GM12878 (cell line): Measurements from ENCODE around the gene TRIB2. TPM values are rescaled to one million over a fixed set of nuclear protein-coding genes. Genes with fewer than 3 reads are reported as not detected.

Experiments
- ATAC-seq: fragments of 200-7000 bp; cut with Tn5 transposase; 3 replicates; pipeline ENCODE4 v1.9.1; 2020; ENCODE audit warnings: mild to moderate bottlenecking, moderate library complexity
- BruUV-seq: library from RNA; stranded (reverse); fragments of 400-500 nt; replicated peaks from 2 replicates; lab custom pipeline; 2021; lab: Mats Ljungman, UMichigan
- CTCF ChIA-PET: fragments of 300-600 bp; sonication (Branson Sonifier 250); formaldehyde crosslinking; extraction: SDS; loops from one replicate; lab custom pipeline; 2021; ENCODE audit warnings: inconsistent platforms; lab: Yijun Ruan, JAX
- POLR2A ChIA-PET: fragments of 350-600 bp; formaldehyde crosslinking; extraction: SDS; loops from one replicate; lab custom pipeline; 2021; ENCODE audit warnings: inconsistent platforms; lab: Charles Lee
- RAD21 ChIA-PET: fragments of 300-600 bp; sonication (Branson Sonifier 250); formaldehyde crosslinking; loops from one replicate; lab custom pipeline; 2023; ENCODE audit warnings: antibody characterized with exemption; ENCODE audit not compliant: unreplicated experiment; lab: Charles Lee
- SMC1A ChIA-PET: fragments of 300-600 bp; sonication (Branson Sonifier 250); formaldehyde crosslinking; loops from one replicate; lab custom pipeline; 2023; ENCODE audit not compliant: unreplicated experiment, uncharacterized antibody; lab: Charles Lee
- DNase-seq: peaks from one replicate; pipeline ENCODE4 v3.0.0-alpha.2; 2011; ENCODE audit warnings: low read depth, low spot score
- FAIRE-seq: peaks from 3 replicates; lab custom pipeline; 2011; peaks lifted over from hg19 to GRCh38; lab: Jason Lieb, UNC
- H2AFZ ChIP-seq: 2 replicates; pipeline ENCODE4 v1.6.0; 2011; ENCODE audit warnings: low read depth, low read length, control low read depth; ENCODE audit not compliant: control insufficient read depth
- H3K27ac ChIP-seq: 2 replicates; pipeline ENCODE4 v1.5.1; 2011; ENCODE audit warnings: control low read depth; ENCODE audit not compliant: control insufficient read depth, insufficient read depth
- H3K27me3 ChIP-seq, 2 experiments: replicated peaks in 1 of 2; 2 replicates each; pipeline versions ENCODE4 v1.6.0 to v1.6.1; 2011; ENCODE audit warnings: low read length in 1 of 2; ENCODE audit not compliant: control insufficient read depth in 2 of 2, insufficient read depth in 2 of 2
- H3K36me3 ChIP-seq, 2 experiments: 2 replicates each; pipeline ENCODE4 v1.5.1; 2011; ENCODE audit warnings: low read length in 1 of 2; ENCODE audit not compliant: control insufficient read depth in 2 of 2, insufficient read depth in 2 of 2
- H3K4me1 ChIP-seq: 2 replicates; pipeline ENCODE4 v1.6.1; 2011; ENCODE audit warnings: mild to moderate bottlenecking, low read length, moderate library complexity, mixed read lengths; ENCODE audit not compliant: control insufficient read depth, insufficient read depth
- H3K4me2 ChIP-seq: 2 replicates; pipeline ENCODE4 v1.6.0; 2011; ENCODE audit warnings: control low read depth; ENCODE audit not compliant: control insufficient read depth, insufficient read depth
- H3K4me3 ChIP-seq: fragments of 200-600 bp; sonication (generic); 2 replicates; pipeline ENCODE4 v1.5.1; 2016
- H3K79me2 ChIP-seq: 2 replicates; pipeline ENCODE4 v1.6.0; 2011; ENCODE audit warnings: low read length; ENCODE audit not compliant: control insufficient read depth, insufficient read depth
- H3K9ac ChIP-seq: 2 replicates; pipeline ENCODE4 v1.8.0; 2011; ENCODE audit warnings: low read length, control low read depth, mixed read lengths; ENCODE audit not compliant: control insufficient read depth, insufficient read depth
- H3K9me3 ChIP-seq: replicated peaks from 3 replicates; pipeline ENCODE4 v1.5.1; 2011; ENCODE audit warnings: mild to moderate bottlenecking, low read length; ENCODE audit not compliant: control insufficient read depth, insufficient read depth
- H4K20me1 ChIP-seq: 2 replicates; pipeline ENCODE4 v1.6.0; 2011; ENCODE audit not compliant: control insufficient read depth, insufficient read depth
- KDM1A ChIP-seq: fragments of 200-600 bp; sonication (generic); IDR thresholded peaks from 2 replicates; pipeline ENCODE4 v1.6.1; 2016; ENCODE audit warnings: borderline replicate concordance
- RB1 ChIP-seq: fragments of 450-650 bp; formaldehyde crosslinking; IDR thresholded peaks from 2 replicates; pipeline ENCODE4 v1.6.1; 2017; ENCODE audit warnings: mild to moderate bottlenecking, borderline replicate concordance
- RCOR1 ChIP-seq: conservative IDR thresholded peaks from 2 replicates; pipeline ENCODE4 v1.6.1; 2012; ENCODE audit warnings: low read depth, low read length, improper control_type of control experiment
- SP1 ChIP-seq: IDR thresholded peaks from one replicate; pipeline ENCODE4 v1.6.1; 2011; ENCODE audit warnings: low read depth, low read length
- TARDBP ChIP-seq: IDR thresholded peaks from 2 replicates; pipeline ENCODE4 v1.6.1; 2016; ENCODE audit warnings: borderline replicate concordance
- WRNIP1 ChIP-seq: IDR thresholded peaks from 2 replicates; pipeline ENCODE4 v1.6.1; 2011; ENCODE audit warnings: low read depth, low read length, improper control_type of control experiment, borderline replicate concordance
- ZSCAN29 ChIP-seq: fragments of 450-650 bp; IDR thresholded peaks from 2 replicates; pipeline ENCODE4 v1.6.1; 2017; ENCODE audit warnings: mild to moderate bottlenecking, moderate library complexity
- WGBS: methylation state at CpG from one replicate; pipeline ENCODE4 v1.1.6; 2016; ENCODE audit warnings: low lambda C conversion rate; ENCODE audit not compliant: insufficient replicate concordance, insufficient coverage; ENCODE audit errors: missing lambda C conversion rate; 5-methylcytosine and 5-hydroxymethylcytosine counted together
- in situ Hi-C: fragments of 300-500 bp; cut with MboI; formaldehyde crosslinking; loops from 9 replicates; pipeline ENCODE4 v1.14.3; 2018; ENCODE audit warnings: mixed read lengths
- intact Hi-C: fragments of 100-400 bp; cut with micrococcal nuclease; formaldehyde crosslinking; loops from one replicate; pipeline ENCODE4 v1.14.2; 2022; ENCODE audit not compliant: unreplicated experiment
- polyA plus RNA-seq, 11 experiments: library from polyadenylated mRNA; depleted of rRNA in 4 of 11; unstranded in 6 of 11; stranded (reverse) in 5 of 11; fragments of >200 nt; fragmentation: Nextera tagmentation in 4 of 11; fragmentation: Illumina TruSeq in 1 of 11; extraction: Ambion mirVana in 4 of 11; extraction: Trizol in 1 of 11; gene quantifications; 1 replicate in 1 of 11; 2 replicates in 10 of 11; pipeline versions ENCODE4 v1.2.1 to v1.2.3, GENCODE V29; 2011 to 2016; ENCODE audit warnings: inconsistent platforms in 2 of 11, missing spikeins in 2 of 11, low read depth in 1 of 11
- total RNA-seq, 4 experiments: library from RNA; depleted of rRNA in 3 of 4; stranded (reverse); fragments of >200 nt in 3 of 4; fragmentation: Illumina TruSeq in 1 of 4; extraction: Trizol in 1 of 4; gene quantifications; 2 replicates each; pipeline versions ENCODE4 v1.2.1 to v1.2.3, GENCODE V29; 2013 to 2021
- TF ChIP-seq, protein P1 (sequence below): IDR thresholded peaks from 2 replicates; pipeline ENCODE4 v1.6.1; 2011; ENCODE audit warnings: low read depth, low read length, improper control_type of control experiment, borderline replicate concordance
- TF ChIP-seq, protein P2 (sequence below): fragments of 450-650 bp; IDR thresholded peaks from 2 replicates; pipeline ENCODE4 v1.6.1; 2017; ENCODE audit warnings: mild to moderate bottlenecking, low read depth, inconsistent platforms; ENCODE audit not compliant: poor library complexity, severe bottlenecking

TRIB2 gene
- total and polyA plus RNA-seq, 10 of the 15 experiments (the other 5 are each of a cell fraction or from before 2014, with no cell fraction given) = 1.6 to 9.2 (median 5.2) TPM

DNA sequence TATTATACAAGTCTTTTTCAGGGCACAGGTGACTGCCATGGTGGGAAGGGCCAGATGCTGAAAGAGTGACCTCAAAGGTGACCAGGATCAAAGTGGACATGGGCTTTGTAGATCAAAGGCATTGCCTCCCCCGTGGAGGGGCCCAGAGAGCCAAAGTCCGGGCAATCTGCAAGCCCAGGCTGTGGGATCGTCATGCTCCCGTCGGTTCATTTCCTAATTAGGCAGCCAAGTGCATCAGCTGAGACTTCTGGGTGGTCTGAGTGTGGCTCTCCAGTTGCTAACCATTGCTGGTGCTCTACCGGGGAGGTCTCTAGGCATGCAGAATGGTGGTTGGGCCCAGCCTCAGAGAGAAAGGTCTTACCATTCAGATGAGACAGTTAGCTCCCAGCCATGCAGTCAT, 61.6 kb downstream of the TRIB2 start:
- DNase-seq = no peak
- ATAC-seq = no peak
- Histone ChIP-seq H3K79me2 (no peaks in the 10 kb centered on the region), H2AFZ (no peak overlapping the region), H3K36me3 (no peaks in the 10 kb centered on the region), H3K4me2 (no peak overlapping the region), H3K4me1 (no peaks in the 10 kb centered on the region), H3K9me3 (no peaks in the 10 kb centered on the region)
- POLR2A ChIA-PET = no interaction called here
- CTCF ChIA-PET = no interaction called here
- in situ Hi-C loops = no loop called here
- TF ChIP-seq WRNIP1 (no peak), RCOR1 (no peak), ZSCAN29 (no peak), SP1 (no peak), TARDBP (no peak), KDM1A (no peak), RB1 (no peak)
- TF ChIP-seq, protein P1, sequence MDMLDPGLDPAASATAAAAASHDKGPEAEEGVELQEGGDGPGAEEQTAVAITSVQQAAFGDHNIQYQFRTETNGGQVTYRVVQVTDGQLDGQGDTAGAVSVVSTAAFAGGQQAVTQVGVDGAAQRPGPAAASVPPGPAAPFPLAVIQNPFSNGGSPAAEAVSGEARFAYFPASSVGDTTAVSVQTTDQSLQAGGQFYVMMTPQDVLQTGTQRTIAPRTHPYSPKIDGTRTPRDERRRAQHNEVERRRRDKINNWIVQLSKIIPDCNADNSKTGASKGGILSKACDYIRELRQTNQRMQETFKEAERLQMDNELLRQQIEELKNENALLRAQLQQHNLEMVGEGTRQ = no peak
- TF ChIP-seq, protein P2, sequence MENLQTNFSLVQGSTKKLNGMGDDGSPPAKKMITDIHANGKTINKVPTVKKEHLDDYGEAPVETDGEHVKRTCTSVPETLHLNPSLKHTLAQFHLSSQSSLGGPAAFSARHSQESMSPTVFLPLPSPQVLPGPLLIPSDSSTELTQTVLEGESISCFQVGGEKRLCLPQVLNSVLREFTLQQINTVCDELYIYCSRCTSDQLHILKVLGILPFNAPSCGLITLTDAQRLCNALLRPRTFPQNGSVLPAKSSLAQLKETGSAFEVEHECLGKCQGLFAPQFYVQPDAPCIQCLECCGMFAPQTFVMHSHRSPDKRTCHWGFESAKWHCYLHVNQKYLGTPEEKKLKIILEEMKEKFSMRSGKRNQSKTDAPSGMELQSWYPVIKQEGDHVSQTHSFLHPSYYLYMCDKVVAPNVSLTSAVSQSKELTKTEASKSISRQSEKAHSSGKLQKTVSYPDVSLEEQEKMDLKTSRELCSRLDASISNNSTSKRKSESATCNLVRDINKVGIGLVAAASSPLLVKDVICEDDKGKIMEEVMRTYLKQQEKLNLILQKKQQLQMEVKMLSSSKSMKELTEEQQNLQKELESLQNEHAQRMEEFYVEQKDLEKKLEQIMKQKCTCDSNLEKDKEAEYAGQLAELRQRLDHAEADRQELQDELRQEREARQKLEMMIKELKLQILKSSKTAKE = no peak
- TF ChIP-seq, all 136 proteins: peak for 0
- RAD21 ChIA-PET = no interaction called here
- Histone ChIP-seq H3K9ac (no peak overlapping the region), H4K20me1 (no peaks in the 10 kb centered on the region), H3K27me3 (no peaks in the 10 kb centered on the region), H3K27ac (no peak overlapping the region), H3K4me3 (no peak overlapping the region)
- SMC1A ChIA-PET = interaction anchor here (1.6 kb wide), 1 partner anchor 15 kb away, joined by 4 read pairs; no protein-coding TSS in a partner anchor
- BruUV-seq = no TSS peak
- intact Hi-C loops = no loop called here
- 23% methylated on average over 6 of the region's 6 CpGs for WGBS
- FAIRE-seq = no peak
